ENCODE results near the gene FASN. TPM values are rescaled to one million over a fixed set of nuclear protein-coding genes. Genes with fewer than 3 reads are reported as not detected.

The FASN gene
- total RNA-seq, 4 donors from 2014 or later = 141 to 424 (median 233) TPM

DNA sequence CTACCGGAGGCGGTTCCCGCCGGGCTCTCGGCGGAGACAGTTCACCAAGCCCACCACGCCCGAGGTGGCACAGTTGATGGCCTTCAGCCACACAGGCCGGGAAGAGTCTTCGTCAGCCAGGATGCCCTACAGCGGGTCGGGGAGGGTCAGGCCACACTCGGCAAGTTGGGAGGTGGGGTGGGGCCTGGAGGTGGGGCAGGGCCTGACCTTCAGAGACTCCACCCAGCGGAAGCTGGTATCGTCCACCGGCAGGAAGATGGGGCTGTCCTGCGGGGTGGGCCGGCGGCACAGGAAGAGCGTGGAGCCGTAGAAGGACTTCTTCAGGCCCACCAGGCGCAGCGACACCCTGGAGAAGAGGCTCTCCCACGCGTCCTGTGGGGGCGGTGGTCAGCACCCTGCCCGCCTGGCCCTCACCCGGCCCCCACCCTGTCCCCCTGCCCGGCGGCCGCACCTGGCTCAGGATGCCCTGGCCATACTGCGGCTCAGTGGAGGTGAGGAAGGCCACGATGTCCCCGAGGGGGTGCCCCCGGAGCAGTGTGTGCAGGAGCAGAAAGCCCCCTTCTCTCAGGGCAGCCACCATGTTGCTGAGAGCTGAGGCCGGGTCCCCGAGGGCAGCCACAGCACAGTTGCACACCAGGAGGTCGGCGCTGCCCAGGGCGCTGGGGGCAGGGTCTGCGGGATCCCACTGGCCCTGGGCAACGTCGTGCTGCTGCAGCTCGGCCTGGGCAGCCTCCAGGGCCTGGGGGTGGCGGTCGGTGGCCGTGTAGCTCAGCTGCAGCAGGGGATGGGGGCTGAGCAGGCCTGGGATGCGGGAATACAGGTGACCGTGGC is 12.8 kb downstream of the FASN start:
- WGBS, 2 donors = 90 to 94% methylated on average over 31 to 44 of the region's 49 CpGs
- intact Hi-C loops (cut with DNase I; ENCODE audit: low total_unique reads) = no loop called here

DNA sequence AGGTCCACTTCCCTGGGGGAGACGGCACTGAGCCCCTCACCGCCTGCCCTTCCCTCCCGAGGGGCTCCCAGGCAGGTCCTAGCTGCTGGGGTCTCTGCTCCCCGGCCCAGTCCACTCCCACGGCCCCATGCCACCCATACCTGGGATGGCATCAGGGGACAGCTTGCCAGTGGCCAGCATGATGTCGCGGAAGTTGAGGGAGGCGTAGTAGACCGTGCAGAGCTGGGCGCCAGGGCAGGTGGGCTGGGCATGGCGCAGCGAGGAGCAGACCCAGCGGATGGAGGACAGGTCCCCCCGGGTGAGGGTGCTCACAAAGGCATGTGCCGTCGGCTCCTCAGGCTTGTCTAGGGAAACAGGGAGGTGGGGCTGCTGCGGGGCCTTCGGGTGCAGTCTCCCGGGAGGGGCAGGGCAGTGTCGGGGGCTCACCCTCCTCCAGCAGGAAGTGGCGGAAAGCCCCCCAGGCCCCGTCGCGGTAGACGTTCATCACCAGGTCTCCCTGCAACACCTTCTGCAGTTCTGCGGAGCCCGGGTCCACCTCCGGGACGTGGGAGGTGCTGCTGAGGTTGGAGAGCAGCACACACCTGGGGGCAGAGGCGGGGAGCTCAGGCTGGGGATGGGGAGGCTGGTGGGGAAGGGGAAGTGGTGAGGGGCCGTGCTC is 13.5 kb downstream of the FASN start:
- intact Hi-C loops (cut with DNase I; ENCODE audit: low total_unique reads) = no loop called here
- WGBS, 2 donors = 90 to 93% methylated on average over 22 to 29 of the region's 31 CpGs
- DNase-seq (ENCODE audit: low spot score in 2 of 2) = no peak
- TF ChIP-seq, protein P1, sequence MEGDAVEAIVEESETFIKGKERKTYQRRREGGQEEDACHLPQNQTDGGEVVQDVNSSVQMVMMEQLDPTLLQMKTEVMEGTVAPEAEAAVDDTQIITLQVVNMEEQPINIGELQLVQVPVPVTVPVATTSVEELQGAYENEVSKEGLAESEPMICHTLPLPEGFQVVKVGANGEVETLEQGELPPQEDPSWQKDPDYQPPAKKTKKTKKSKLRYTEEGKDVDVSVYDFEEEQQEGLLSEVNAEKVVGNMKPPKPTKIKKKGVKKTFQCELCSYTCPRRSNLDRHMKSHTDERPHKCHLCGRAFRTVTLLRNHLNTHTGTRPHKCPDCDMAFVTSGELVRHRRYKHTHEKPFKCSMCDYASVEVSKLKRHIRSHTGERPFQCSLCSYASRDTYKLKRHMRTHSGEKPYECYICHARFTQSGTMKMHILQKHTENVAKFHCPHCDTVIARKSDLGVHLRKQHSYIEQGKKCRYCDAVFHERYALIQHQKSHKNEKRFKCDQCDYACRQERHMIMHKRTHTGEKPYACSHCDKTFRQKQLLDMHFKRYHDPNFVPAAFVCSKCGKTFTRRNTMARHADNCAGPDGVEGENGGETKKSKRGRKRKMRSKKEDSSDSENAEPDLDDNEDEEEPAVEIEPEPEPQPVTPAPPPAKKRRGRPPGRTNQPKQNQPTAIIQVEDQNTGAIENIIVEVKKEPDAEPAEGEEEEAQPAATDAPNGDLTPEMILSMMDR (IDR thresholded peaks at IDR 0.05) = no peak
- TF ChIP-seq POLR2A (IDR thresholded peaks at IDR 0.05) = no peak
- H3K4me3 ChIP-seq (ENCODE audit: low read depth, poor library complexity, severe bottlenecking) = no peak overlapping the region

More for the DNA sequence above, 12.8 kb downstream of the FASN start:
- TF ChIP-seq, protein P1 (IDR thresholded peaks at IDR 0.05) = no peak
- TF ChIP-seq POLR2A (IDR thresholded peaks at IDR 0.05) = no peak
- no peak for DNase-seq (ENCODE audit: low spot score in 2 of 2)
- no peak overlapping the region for H3K4me3 ChIP-seq (ENCODE audit: low read depth, poor library complexity, severe bottlenecking)

DNA sequence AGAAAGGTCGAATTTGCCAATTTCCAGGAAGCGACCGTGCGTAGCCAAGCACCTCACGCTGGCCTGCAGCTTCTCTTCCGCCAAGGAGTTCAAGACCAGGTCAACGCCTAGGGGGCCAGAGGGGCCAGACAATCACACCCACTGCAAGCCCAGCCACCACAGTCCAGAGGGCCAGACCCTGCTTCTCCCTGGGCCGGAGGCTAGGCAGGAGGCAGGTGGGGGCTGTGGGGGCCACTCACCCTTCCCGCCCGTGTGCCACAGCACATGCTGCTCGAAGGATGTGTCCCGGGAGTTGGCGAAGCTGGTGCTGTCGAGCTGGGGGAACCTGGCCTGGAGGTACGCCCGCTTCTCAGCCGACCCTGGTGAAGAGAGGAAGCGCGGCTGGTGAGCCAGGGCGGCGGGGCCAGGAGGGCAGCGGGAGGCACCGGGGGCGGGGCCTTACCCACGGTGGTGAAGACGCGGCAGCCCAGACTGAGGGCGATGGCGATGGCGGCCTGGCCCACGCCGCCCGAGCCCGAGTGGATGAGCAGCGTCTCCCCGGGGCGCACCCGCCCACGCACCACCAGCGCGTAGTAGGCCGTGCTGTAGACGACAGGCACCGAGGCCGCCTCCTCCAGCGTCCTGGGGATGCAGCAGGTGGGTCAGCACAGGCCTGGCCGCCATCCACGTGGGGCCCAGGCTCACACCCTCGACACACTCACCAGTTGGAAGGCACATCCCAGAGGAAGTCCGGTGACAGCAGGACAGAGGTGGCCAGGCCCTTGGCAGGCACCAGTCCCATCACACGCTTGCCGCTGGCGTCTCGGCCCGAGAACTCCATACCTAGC is 14.3 kb downstream of the FASN start:
- TF ChIP-seq POLR2A (IDR thresholded peaks at IDR 0.05) = no peak
- TF ChIP-seq, protein P1 (IDR thresholded peaks at IDR 0.05) = no peak
- no peak for DNase-seq (ENCODE audit: low spot score in 2 of 2)
- 91 to 95% methylated on average over 28 to 41 of the region's 55 CpGs for WGBS, 2 donors
- intact Hi-C loops (cut with DNase I; ENCODE audit: low total_unique reads) = no loop called here
- H3K4me3 ChIP-seq (ENCODE audit: low read depth, poor library complexity, severe bottlenecking) = no peak overlapping the region

DNA sequence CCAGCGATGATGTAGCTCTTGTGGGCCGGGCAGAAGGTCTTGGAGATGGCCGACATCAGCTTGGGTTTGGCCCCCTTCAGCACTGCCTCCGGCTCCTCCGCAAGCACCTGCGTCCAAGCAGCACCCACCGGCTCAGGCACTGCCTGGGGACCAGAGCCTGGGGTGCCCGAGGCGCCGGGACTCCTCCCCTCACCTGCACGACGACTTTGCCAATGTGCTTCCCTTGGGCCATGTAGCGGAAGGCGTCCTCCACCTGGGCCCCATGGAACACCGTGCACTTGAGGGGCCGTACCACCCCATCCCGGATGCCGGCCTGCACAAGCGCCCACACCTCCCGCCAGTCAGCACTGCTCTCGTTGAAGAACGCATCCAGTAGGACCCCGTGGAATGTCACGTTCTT is 15.0 kb downstream of the FASN start:
- DNase-seq (ENCODE audit: low spot score in 2 of 2) = no peak
- intact Hi-C loops (cut with DNase I; ENCODE audit: low total_unique reads) = no loop called here
- 89 to 94% methylated on average over 12 to 21 of the region's 24 CpGs for WGBS, 2 donors
- TF ChIP-seq, protein P1 (IDR thresholded peaks at IDR 0.05) = no peak
- no peak for TF ChIP-seq POLR2A (IDR thresholded peaks at IDR 0.05)
- no peak overlapping the region for H3K4me3 ChIP-seq (ENCODE audit: low read depth, poor library complexity, severe bottlenecking)

DNA sequence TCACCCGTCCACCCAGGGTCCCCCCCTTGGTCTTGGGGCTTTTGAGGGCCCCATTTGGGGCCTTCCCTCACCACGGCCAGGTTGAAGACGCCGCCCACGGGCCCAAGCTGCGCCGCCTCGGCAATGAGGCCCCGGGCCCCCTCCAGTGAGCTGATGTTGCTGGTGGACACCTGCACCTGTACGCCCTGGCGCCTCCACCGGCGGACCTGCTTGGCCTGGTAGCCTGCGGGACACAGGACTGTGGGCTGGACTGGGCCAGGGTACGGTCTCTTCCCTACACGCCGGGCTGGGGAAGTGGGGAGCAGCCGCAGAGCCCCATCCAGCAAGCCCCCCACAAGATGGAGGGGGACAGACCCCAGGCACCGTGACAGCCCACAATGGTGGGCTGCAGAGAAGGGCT is 15.6 kb downstream of the FASN start:
- H3K4me3 ChIP-seq (ENCODE audit: low read depth, poor library complexity, severe bottlenecking) = no peak overlapping the region
- 91 to 98% methylated on average over 13 to 19 of the region's 19 CpGs for WGBS, 2 donors
- TF ChIP-seq, protein P1 (IDR thresholded peaks at IDR 0.05) = no peak
- TF ChIP-seq POLR2A (IDR thresholded peaks at IDR 0.05) = no peak
- intact Hi-C loops (cut with DNase I; ENCODE audit: low total_unique reads) = no loop called here
- no peak for DNase-seq (ENCODE audit: low spot score in 2 of 2)
